GM21717 (cell line): ENCODE results near the gene OR6J1.
"Not testable (repeated sequence)": the region's sequence is repeated elsewhere in the genome, so short reads cannot be mapped to it uniquely, and the experiment has no call there.

Experiments
- ATAC-seq: cut with Tn5 transposase; IDR thresholded peaks from one replicate; pipeline ENCODE4 v1.9.1; 2021; ENCODE audit warnings: mild to moderate bottlenecking, moderate library complexity; ENCODE audit not compliant: unreplicated experiment

OR6J1 gene

DNA sequence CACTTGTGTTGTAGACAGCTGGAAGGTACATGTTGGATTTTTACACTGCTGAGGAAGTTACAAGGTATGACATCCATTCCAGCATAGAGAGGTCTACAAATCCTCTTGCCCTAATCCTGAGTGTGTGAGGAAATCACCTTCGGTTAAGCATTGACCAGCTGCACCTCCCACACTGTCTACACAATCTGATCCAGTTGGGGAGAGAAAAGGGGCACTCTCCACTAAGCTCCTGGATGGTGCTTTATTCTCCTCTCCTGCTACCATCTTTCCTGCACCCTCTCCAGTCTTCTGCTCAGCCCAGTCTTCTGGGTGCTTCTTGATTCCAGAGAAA, at the start of gene OR6J1:
TSS of gene OR6J1 (minus strand) at position 48 of the 331 bp plus-strand sequence. CDS start 9,541 bp downstream, outside the sequence.
- no peak for ATAC-seq

DNA sequence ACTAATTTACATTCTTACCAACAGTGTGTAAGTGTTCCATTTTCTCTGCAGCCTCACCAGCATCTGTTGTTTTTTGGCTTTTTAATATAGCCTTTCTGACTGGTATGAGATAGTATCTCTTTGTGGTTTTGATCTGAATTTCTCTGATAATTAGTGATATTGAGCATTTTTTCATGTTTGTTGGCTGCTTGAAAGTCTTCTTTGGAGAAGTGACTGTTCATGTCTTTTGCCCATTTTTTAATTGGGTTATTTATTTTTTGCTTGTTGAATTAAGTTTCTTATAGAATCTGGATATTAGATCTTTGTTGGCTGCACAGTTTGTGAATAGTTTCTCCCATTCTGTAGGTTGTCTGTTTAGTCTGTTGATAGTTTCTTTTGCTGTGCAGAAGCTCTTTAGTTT, 48.0 kb upstream of the OR6J1 start:
- ATAC-seq = no peak

DNA sequence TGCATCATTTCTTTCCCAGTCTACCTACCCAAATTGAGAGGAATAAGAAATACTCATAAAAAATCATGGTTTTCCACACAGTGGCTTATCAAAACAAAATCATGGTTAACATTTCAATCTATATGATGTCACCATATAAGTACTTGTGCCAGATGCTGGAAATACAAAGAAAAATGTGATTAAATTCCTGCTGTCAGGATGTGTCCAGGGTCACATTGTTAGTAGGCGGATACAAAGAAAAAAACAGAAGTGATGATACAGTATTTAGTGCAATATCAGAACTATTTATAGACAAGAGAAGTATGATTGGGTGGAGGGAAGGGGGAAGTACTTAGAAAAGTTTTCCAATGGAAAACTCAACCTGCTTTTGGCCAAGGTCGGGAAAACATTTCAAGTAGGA, 47.0 kb upstream of the OR6J1 start:
- no peak for ATAC-seq

DNA sequence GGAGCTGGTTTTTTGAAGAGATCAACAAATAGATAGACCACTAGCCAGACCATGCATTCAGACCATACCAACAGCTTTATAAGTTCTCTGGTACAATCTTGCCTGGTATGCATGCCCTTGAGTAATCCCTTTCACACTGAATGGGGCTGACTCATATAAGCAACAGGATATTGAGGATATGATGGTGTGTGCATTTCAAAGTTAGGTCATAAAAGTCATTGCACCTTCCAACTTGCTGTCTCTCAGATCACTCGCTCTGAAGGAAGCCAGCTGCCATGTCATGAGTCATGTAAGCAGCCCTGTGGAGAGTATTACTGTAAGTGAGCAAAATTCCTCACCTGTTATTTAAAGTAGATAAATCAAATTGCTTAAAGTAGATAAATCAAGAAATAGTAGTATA, 45.0 kb upstream of the OR6J1 start:
- no peak for ATAC-seq

DNA sequence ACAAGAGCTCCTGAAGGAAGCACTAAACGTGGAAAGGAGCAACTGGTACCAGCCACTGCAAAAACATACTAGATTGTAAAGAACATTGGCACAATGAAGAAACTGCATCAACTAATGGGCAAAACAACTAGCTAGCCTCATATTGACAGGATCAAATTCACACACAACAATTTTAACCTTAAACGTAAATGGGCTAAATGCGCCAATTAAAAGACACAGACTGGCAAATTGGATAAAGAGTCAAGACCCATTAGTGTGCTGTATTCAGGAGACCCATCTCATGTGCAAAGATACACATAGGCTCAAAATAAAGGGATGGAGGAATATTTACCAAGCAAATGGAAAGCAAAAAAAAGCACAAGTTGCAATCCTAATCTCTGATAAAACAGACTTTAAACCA, 43.8 kb upstream of the OR6J1 start:
- ATAC-seq = not testable (repeated sequence)

DNA sequence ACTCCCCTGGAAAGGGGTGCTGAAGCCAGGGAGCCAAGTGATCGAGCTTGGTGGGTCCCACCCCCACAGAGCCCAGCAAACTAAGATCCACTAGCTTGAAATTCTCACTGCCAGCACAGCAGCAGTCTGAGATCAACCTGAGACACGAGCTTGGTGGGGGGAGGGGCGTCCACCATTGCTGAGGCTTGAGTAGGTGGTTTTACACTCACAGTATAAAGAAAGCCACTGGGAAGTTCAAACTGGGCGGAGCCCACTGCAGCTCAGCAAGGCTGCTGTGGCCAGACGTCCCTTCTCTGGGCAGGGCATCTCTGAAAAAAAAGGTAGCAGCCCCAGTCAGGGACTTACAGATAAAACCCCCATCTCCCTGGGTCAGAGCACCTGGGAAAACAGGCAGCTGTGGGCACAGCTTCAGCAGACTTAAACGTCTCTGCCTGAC, 42.0 kb upstream of the OR6J1 start:
- ATAC-seq = not testable (repeated sequence)

DNA sequence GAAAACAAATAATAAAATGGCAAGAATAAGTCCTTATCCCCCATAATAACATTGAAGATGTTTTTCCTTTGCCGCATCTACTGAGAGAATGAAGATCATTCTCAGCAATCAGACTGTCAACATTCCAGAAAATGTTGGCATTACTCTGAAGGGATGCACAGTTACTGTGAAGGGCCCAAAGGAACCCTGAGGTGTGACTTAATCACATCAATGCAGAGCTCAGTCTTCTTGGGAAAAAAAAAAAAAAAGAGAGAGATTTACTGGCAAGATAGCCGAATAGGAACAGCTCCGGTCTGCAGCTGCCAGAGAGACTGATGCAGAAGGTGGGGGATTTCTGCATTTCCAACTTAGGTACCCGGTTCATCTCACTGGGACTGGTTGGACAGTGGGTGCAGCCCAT, 41.3 kb upstream of the OR6J1 start:
- ATAC-seq = no peak

DNA sequence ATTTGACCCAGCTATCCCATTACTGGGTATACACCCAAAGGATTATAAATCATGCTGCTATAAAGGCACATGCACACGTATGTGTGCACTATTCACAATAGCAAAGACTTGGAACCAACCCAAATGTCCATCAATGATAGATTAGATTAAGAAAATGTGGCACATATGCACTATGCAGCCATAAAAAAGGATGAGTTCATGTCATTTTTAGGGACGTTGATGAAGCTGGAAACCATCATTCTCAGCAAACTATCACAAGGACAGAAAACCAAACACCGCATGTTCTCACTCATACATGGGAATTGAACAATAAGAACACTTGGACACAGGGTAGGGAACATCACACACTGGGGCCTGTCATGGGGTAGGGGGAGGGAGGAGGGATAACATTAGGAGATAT, 39.3 kb upstream of the OR6J1 start:
- ATAC-seq = not testable (repeated sequence)

DNA sequence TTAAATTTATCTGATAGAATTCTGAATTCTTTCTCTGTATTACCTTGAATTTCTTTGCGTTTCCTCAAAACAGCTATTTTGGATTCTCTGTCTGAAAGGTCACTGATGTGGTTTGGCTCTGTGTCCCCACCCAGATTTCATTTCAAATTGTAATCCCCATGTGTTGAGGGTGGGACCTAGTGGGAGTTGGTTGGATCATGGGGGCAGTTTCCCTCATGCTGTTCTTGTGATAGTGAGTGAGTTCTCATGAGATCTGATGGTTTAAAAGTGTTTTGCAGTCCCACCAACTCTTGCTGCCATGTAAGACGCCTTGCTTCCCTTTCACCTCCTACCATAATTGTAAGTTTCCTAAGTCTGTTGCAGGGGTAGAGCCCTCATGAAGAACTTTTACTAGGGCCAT, 34.1 kb upstream of the OR6J1 start:
- ATAC-seq = no peak

DNA sequence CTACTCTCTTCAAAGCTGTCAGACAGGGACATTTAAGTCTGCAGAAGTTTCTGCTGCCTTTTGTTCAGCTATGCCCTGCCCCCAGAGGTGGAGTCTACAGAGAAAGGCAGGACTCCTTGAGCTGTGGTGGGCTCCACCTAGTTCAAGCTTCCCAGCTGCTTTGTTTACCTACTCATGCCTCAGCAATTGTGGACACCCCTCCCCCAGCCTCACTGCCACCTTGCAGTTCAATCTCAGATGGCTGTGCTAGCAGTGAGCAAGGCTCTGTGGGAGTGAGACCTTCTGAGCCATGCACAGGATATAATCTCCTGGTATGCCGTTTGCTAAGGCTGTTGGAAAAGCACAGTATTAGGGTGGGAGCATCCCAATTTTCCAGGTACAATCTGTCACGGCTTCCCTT, 33.4 kb upstream of the OR6J1 start:
- not testable (repeated sequence) for ATAC-seq

DNA sequence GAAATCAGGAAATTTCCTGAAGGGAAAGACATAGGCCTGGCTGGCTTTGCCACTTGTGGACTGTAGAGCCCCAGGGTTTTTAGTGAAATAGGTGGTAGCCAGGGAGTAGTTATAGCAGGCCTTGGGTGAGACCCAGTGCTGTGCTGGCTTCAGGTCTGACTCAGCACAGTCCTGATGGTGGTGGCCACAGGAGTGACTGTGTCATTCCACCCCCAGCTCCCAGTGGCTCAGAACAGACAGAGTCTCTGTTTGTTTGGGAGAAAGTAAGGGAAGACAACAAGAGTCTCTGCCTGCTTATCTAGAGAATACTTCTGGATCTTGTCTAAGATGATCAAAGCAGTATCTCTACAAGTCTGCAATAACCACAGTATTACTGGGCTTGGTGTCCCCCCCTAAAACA, 27.5 kb upstream of the OR6J1 start:
- no peak for ATAC-seq

DNA sequence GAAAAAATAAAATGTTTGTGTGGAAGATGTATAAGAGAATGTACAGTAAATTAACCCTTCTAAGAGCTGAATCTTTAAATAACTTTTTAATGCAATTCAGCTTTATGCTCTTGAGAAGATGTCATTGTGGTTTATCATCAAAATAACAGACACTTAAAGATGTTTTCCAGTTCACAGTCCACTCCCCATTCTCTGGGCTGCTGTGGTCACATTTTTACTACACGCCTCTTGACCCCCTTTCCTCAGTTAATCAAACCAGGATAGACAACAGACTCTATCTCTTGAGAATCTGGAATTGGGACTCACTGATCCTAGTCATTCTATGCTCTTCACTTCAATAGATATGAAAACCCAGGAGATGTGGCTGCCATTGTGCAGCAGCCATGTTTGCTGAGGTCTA, 24.7 kb upstream of the OR6J1 start:
- ATAC-seq = no peak

DNA sequence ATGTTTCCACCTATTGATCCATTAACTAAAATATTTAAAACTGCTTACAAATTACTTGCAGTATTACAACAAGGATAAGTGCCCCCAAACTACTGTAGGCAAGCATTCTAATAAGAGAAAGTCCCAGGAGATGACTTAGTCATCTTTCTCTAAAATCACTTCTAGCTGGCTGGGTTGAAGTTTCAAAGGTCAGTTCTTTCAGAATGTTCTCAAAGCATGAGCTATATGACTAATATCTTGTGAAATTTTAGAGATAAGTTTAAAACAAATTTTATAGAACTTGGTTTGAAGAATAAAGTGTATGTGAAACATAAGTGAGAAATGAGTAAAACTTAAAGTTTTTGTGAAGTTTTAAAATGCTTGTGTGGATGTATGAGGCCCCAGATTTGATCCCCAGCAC, 24.3 kb upstream of the OR6J1 start:
- ATAC-seq = no peak

DNA sequence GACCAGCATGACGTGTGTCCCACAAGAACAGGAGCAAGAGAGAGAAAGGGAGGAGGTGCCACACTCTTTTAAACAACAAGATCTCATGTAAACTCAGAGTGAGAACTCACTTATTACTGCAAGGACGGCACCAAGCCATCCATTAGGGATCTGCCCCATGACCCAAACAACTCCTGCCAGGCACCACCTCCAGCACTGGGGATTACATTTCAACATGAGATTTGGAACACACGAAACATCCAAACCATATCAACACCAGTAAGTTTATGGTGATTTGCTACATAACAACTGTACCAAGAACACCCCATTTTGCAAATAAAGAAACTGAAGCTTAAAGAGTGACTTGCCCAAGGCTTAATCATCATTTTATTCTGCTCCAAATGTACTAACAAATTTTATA, 23.7 kb upstream of the OR6J1 start:
- no peak for ATAC-seq

DNA sequence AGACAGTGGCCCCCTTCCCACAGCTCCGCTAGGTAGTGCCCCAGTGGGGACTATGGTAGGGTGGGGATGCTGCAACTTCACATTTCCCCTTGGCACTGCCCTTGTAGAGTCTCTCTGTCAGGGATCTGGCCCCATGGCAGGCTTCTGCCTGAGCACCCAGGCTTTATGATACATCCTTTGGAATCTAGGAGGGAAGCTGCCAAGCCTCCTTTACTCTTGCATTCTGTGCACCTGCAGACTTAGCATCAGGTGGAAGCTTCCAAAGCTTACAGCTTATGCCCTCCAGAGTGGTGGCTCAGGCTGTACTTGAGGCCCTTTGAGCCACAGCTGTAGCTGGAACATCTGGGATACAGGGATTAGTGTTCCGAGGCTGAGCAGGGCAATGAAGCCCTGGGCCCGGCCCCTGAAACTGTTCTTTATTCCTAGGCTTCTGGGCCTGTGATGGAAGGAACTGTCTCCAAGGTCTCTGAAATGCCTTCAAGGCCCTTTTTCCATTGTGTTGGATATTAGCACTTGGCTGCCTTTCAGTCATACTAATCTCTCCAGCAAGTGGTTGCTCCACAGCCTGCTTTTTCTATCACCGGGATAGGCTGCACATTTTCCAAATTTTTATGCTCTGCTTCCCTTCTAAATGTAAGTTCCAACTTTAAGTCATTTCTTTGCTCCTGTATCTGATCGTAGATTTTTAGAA, 22.2 kb upstream of the OR6J1 start:
- no peak for ATAC-seq

DNA sequence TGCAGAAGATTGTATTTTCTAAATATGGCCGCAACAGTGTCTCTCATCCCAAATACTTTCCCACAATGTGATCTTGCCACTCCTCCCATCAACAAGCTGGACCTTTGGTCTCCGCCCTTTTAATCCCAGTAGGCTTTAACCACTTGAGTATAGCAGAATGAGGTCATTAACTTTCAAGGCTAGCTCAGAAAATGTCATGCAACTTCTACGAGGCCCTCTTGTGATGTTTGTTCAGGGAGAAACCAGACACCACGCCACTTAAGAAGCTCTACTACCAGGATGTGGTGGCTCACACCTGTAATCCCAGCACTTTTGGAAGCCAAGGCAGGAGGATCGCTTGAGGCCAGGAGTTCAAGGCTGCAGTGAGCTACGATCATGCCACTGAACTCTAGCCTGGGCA, 20.1 kb upstream of the OR6J1 start:
- no peak for ATAC-seq

DNA sequence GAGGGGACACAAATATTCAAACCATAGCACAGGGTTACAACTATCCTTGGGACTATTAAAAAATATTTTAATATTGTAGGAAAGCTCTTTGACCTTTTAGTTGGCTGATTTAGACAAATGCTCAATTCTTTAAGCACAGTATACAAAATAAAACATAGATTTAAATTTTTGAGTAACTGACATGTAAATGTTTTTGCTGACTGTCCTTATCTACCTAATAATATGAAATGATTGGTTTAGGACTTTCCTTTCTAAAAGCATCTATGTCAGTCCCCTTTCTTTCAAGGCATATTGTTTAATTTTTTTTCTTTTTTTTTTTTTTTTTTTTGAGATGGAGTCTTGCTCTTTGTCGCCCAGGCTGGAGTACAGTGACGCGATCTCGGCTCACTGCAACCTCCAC, 16.5 kb upstream of the OR6J1 start:
- no peak for ATAC-seq

DNA sequence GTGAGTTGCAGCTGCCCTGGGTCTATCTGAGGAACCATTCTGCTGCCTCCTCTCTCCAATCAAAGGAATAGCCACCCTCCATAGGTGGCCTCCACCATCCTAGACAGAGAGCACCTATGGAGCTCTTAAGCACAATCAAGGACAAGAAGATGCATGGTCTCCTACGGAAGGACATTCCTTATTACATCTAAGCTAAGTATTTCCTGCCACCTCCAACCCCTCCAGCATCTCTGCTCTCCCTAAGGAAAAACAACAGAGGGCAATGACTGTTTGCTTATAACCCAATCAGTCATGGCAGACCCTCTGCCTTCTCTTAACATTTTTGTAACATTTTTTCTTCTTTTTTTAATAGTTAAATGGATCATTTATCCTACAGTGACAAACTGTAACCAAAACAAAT, 14.8 kb upstream of the OR6J1 start:
- no peak for ATAC-seq

DNA sequence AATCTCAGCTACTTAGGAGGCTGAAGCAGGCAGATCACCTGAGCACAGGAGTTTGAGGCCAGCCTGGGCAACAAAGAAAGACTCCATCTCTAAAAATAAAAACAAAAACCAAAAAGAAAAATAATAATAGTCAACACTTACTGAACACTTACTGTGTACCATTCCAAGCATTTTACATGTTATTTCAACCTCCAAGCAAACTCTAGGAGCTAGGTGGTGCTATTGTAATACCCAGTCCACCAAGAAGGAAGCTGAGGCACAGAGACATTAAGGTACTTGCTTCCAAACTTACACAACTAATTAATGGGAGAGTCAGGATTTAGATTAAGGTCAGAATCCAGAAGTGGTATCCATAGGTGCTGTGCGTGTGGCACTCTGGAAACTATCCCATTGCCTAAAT, 13.7 kb upstream of the OR6J1 start:
- no peak for ATAC-seq

DNA sequence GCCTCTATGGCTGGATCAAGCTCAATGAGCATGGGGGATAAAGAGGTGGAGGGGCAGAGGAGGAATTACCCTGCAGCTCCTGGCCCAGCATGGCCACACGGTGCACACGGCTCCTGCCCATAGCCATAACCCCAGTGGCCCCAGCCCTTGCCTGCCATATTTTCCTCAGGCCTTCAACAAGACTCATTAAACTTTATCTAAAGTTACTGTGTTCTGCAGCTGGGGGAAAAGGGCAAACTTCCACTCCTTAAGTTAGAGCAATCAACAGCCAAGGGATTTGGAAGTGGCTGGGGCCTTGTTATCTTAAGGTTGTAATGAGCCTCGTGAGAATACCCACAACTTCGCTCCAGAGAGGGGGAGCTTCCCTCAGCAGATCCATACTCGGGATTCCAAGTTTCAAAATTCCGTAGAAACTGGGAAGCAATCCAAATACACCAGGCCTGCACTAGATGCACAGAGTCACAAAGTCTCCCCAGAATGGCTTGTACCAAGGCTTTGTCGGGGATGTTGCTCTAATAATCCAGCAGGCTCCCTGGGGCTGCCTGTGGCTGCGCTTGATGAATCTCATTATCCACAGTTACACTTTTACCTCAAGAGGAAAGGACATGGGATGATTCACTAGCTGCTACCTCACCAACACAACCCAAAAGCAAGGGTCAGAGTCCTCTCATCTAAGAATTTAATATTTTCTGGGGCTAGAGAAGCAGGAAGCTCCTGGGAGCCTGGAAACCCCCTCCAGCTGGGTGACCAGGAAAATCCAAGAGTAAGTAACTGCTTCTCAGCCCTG, 13.0 kb upstream of the OR6J1 start:
- ATAC-seq = no peak

DNA sequence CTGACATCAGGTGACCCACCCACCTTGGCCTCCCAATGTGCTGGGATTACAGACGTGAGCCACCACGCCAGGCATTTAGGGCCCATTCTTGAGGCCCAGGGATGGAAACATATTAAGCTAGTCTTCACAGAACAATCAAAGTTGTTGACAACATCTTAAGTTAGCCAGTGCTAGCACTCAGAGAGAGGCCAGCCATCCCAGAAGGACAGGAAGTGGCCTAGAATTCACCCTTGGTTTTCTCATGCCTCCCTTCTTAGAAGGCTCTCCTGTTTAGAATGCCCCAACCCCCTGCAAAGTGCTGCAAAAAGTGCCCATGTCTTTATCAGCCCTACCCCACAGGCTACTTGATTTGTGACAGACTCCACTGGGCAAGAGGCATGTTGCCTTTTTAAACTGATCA, 12.1 kb upstream of the OR6J1 start:
- no peak for ATAC-seq

DNA sequence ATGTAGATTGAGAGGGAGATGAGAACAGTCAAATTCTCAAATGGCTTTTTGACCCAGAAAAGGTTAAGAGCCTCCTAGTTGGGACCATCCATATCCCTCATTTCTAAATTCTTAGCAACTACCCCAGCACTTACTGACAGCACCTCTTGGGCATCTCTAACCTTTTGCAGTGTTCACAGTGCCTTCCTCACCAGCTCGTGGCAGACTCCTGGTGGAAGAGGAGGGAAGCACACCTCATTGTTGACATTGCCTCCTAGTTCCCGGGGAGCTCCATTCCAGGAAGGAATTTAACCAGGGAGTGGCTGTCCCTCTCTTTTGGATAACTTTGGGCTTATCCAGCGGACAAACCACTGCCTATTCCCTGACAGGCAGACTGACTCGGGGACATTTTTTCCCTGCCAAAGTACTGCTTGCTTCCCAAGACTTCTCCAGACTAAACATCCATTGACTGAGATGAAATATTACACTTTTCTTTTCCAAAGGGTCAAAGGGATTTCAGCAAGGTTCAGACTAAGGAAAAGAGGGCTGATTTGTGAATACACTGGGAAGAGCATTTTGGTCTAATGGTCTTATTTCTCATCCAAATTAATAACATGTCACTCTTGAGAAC, 9.0 kb upstream of the OR6J1 start:
- ATAC-seq = no peak
